ENCODE data around the gene TMPRSS7. TPM values are rescaled to one million over a fixed set of nuclear protein-coding genes. Genes with fewer than 3 reads are reported as not detected.

TMPRSS7 gene
- total RNA-seq, 4 donors from 2014 or later: not detected

- Histone ChIP-seq H3K4me3 (no peak overlapping the region), H3K27ac (peak overlapping the region in 1 of 4 donors; percentile 49), H3K27me3 (no peaks in the 10 kb centered on the region), H3K36me3 (peaks cover 0 to 8% (median 0%) of the 10 kb centered on the region in 3 donors), H3K9me3 (no peaks in the 10 kb centered on the region), H3K4me1 (no peaks in the 10 kb centered on the region)
- no peak for TF ChIP-seq POLR2A (IDR thresholded peaks at IDR 0.05)
- no peak for DNase-seq
These were observed 80.1 kb downstream of the TMPRSS7 start for GRCh38 chr3:112114576-112115160.

GRCh38 chr3:112115161-112115739, 80.7 kb downstream of the TMPRSS7 start:
- H3K4me3 ChIP-seq: no peak overlapping the region
- peaks cover 0 to 4% (median 0%) of the 10 kb centered on the region in 3 donors for H3K36me3 ChIP-seq
- TF ChIP-seq POLR2A (IDR thresholded peaks at IDR 0.05) (no peak), CTCF (IDR thresholded peaks at IDR 0.05) (no peak)
- H3K9me3 ChIP-seq: no peaks in the 10 kb centered on the region
- DNase-seq: no peak
- H3K27me3 ChIP-seq: no peaks in the 10 kb centered on the region
- peak overlapping the region in 1 of 4 donors; percentile 49 for H3K27ac ChIP-seq
- H3K4me1 ChIP-seq: no peaks in the 10 kb centered on the region

- no peak overlapping the region for H3K27ac ChIP-seq
- no peaks in the 10 kb centered on the region for H3K4me1 ChIP-seq
- H3K9me3 ChIP-seq: no peaks in the 10 kb centered on the region
- TF ChIP-seq CTCF (IDR thresholded peaks at IDR 0.05): no peak
- no peak for TF ChIP-seq POLR2A (IDR thresholded peaks at IDR 0.05)
- no peak overlapping the region for H3K4me3 ChIP-seq
- H3K36me3 ChIP-seq: no peaks in the 10 kb centered on the region
- no peak for DNase-seq
- H3K27me3 ChIP-seq: no peaks in the 10 kb centered on the region
These were observed 81.4 kb downstream of the TMPRSS7 start for GRCh38 chr3:112115806-112116383.

GRCh38 chr3:112116748-112117186, 82.2 kb downstream of the TMPRSS7 start:
- H3K36me3 ChIP-seq: no peaks in the 10 kb centered on the region
- no peaks in the 10 kb centered on the region for H3K9me3 ChIP-seq
- no peak overlapping the region for H3K27ac ChIP-seq
- TF ChIP-seq POLR2A (IDR thresholded peaks at IDR 0.05): no peak
- TF ChIP-seq CTCF (IDR thresholded peaks at IDR 0.05): no peak
- H3K27me3 ChIP-seq: no peaks in the 10 kb centered on the region
- DNase-seq: no peak
- no peak overlapping the region for H3K4me3 ChIP-seq
- H3K4me1 ChIP-seq: no peaks in the 10 kb centered on the region

- Histone ChIP-seq H3K4me1 (no peaks in the 10 kb centered on the region), H3K27ac (no peak overlapping the region), H3K4me3 (no peak overlapping the region), H3K27me3 (no peaks in the 10 kb centered on the region), H3K9me3 (no peaks in the 10 kb centered on the region), H3K36me3 (no peaks in the 10 kb centered on the region)
- no peak for TF ChIP-seq CTCF (IDR thresholded peaks at IDR 0.05)
- TF ChIP-seq POLR2A (IDR thresholded peaks at IDR 0.05): no peak
- no peak for DNase-seq
These were observed 82.9 kb downstream of the TMPRSS7 start for GRCh38 chr3:112117415-112117814.

- no peaks in the 10 kb centered on the region for H3K27me3 ChIP-seq
- no peaks in the 10 kb centered on the region for H3K4me1 ChIP-seq
- DNase-seq: peak in 2 of 3 donors; percentile 62 to 68
- H3K27ac ChIP-seq: peak overlapping the region in 1 of 4 donors; percentile 20
- no peaks in the 10 kb centered on the region for H3K36me3 ChIP-seq
- TF ChIP-seq POLR2A (IDR thresholded peaks at IDR 0.05) (no peak), CTCF (IDR thresholded peaks at IDR 0.05) (peak in 1 of 6 experiments; percentile 6)
- no peak overlapping the region for H3K4me3 ChIP-seq
- H3K9me3 ChIP-seq: no peaks in the 10 kb centered on the region
These were observed 83.5 kb downstream of the TMPRSS7 start for GRCh38 chr3:112117841-112118571.

Measured in Peyer's patch (tissue), 4 donors.